ENCODE results near the gene CACNA1B. TPM values are rescaled to one million over a fixed set of nuclear protein-coding genes. Genes with fewer than 3 reads are reported as not detected.
"Not testable (repeated sequence)": the region's sequence is repeated elsewhere in the genome, so short reads cannot be mapped to it uniquely, and the experiment has no call there.

CACNA1B gene
- total and polyA plus RNA-seq, 9 donors, result 0.01 to 3.8 (median 0.16) TPM; not detected in 1

DNA sequence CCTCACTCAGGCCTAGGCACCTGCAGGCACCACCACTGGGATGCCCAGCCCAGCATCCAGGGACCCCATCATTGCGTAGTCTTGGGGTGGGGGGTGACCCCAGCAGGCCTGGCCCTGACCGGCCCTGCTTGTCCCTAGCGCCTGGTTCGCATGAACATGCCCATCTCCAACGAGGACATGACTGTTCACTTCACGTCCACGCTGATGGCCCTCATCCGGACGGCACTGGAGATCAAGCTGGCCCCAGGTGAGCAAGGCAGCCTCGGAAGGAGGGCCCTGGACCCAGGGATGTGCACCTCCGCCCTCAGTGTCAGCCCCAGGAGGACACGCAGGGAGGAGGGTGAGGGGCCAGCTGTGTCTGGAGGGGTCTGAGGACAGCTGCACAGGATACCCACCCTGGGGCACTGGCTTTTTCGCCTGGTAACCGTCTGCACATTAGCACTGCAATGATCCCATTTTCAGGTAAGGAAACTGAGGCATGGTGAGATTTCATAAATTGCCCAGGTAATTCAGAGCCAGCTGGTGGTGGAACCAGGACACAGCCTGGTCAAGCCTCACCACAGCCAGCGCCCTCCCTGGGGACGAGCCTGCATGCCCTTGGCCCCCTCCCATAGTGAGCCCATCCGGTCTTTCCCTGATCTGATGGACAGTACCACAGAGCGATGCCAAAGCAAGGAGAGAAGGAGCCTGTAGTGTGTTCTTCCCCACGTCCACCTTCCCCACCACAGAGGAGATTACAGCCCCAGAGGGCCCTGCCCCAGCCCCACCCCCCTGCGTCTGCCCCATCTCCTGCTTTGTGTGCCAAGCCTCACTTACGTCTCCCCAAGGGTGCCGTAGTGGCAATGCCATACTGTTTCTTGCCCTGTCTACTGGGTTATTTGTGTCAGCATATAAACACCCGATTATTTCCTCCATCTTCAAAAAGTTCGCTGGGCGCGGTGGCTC lies 228.3 kb downstream of the CACNA1B start:
- Histone ChIP-seq H3K36me3 (no peaks in the 10 kb centered on the region), H3K27me3 (no peaks in the 10 kb centered on the region)

GRCh38 chr9:138107039-138107438 lies 229.5 kb downstream of the CACNA1B start:
- WGBS, 3 donors, result 87 to 91% (median 88%) methylated on average over 3 of the region's 3 CpGs
- H3K4me1 ChIP-seq (ENCODE audit: insufficient read depth); H3K4me3 ChIP-seq; H3K9me3 ChIP-seq; H3K36me3 ChIP-seq; H3K27ac ChIP-seq; intact Hi-C loops (cut with DNase I); H3K27me3 ChIP-seq; DNase-seq: not testable (repeated sequence)

More for the DNA sequence above, 228.3 kb downstream of the CACNA1B start:
- intact Hi-C loops (cut with DNase I), result no loop called here
- Histone ChIP-seq H3K27ac (no peak overlapping the region), H3K4me3 (no peak overlapping the region), H3K4me1 (ENCODE audit: insufficient read depth) (no peaks in the 10 kb centered on the region), H3K9me3 (no peaks in the 10 kb centered on the region)
- WGBS, 3 donors, result 87 to 90% (median 88%) methylated on average over 25 to 26 of the region's 26 CpGs
- TF ChIP-seq CTCF (IDR thresholded peaks at IDR 0.05) (no peak), EP300 (IDR thresholded peaks at IDR 0.05) (no peak), POLR2A (IDR thresholded peaks at IDR 0.05) (no peak)
- peak in 1 of 5 donors; percentile 7 for DNase-seq

GRCh38 chr9:138111607-138112006 lies 234.0 kb downstream of the CACNA1B start:
- intact Hi-C loops (cut with DNase I), result no loop called here
- Histone ChIP-seq H3K4me1 (ENCODE audit: insufficient read depth) (no peaks in the 10 kb centered on the region), H3K36me3 (no peaks in the 10 kb centered on the region), H3K27me3 (no peaks in the 10 kb centered on the region), H3K9me3 (no peaks in the 10 kb centered on the region), H3K27ac (no peak overlapping the region), H3K4me3 (no peak overlapping the region)
- TF ChIP-seq POLR2A (IDR thresholded peaks at IDR 0.05) (no peak), EP300 (IDR thresholded peaks at IDR 0.05) (no peak), CTCF (IDR thresholded peaks at IDR 0.05) (no peak)
- WGBS, 3 donors, result 78 to 87% (median 81%) methylated on average over 9 of the region's 9 CpGs
- DNase-seq, result no peak

GRCh38 chr9:138112090-138112748 lies 234.6 kb downstream of the CACNA1B start:
- no peak overlapping the region for H3K4me3 ChIP-seq
- H3K27ac ChIP-seq, result no peak overlapping the region
- no peak for DNase-seq
- no peaks in the 10 kb centered on the region for H3K36me3 ChIP-seq
- WGBS, 3 donors, result 82 to 90% (median 85%) methylated on average over 16 of the region's 16 CpGs
- H3K9me3 ChIP-seq, result no peaks in the 10 kb centered on the region
- TF ChIP-seq POLR2A (IDR thresholded peaks at IDR 0.05), result no peak
- no peak for TF ChIP-seq EP300 (IDR thresholded peaks at IDR 0.05)
- TF ChIP-seq CTCF (IDR thresholded peaks at IDR 0.05), result no peak
- H3K27me3 ChIP-seq, result no peaks in the 10 kb centered on the region
- intact Hi-C loops (cut with DNase I), result no loop called here
- H3K4me1 ChIP-seq (ENCODE audit: insufficient read depth), result no peaks in the 10 kb centered on the region
